Neuron (in vitro differentiated cells): ENCODE results near the gene P2RY8.
"Not testable (repeated sequence)": the region's sequence is repeated elsewhere in the genome, so short reads cannot be mapped to it uniquely, and the experiment has no call there.

Source experiments
- H2AFZ ChIP-seq: one replicate; pipeline ENCODE4 v1.6.1; 2013; ENCODE audit warnings: low read depth, mild to moderate bottlenecking, inconsistent platforms, low read length, moderate library complexity
- H3K27me3 ChIP-seq: one replicate; pipeline ENCODE4 v1.6.1; 2013; ENCODE audit warnings: low read length; ENCODE audit not compliant: insufficient read depth
- H3K36me3 ChIP-seq: one replicate; pipeline ENCODE4 v1.6.1; 2013; ENCODE audit warnings: low read length; ENCODE audit not compliant: insufficient read depth
- H3K4me1 ChIP-seq: one replicate; pipeline ENCODE4 v1.6.1; 2013; ENCODE audit warnings: low read length; ENCODE audit not compliant: insufficient read depth
- H3K4me3 ChIP-seq: 2 replicates; pipeline ENCODE4 v1.5.1; 2013; ENCODE audit warnings: mild to moderate bottlenecking, low read length, moderate library complexity
- H3K9me3 ChIP-seq: one replicate; pipeline ENCODE4 v1.6.1; 2013; ENCODE audit warnings: low read length

Gene P2RY8

GRCh38 chrX:1483843-1484637 is 52.9 kb downstream of the P2RY8 start:
- H3K27me3 ChIP-seq: no peaks in the 10 kb centered on the region
- no peaks in the 10 kb centered on the region for H3K36me3 ChIP-seq

GRCh38 chrX:1482530-1482928 is 54.5 kb downstream of the P2RY8 start:
- H3K27me3 ChIP-seq, H3K4me3 ChIP-seq, H2AFZ ChIP-seq, H3K36me3 ChIP-seq, H3K4me1 ChIP-seq, H3K9me3 ChIP-seq: not testable (repeated sequence)

More at GRCh38 chrX:1483843-1484637, 52.9 kb downstream of the P2RY8 start:
- H2AFZ ChIP-seq: no peak overlapping the region
- no peak overlapping the region for H3K4me3 ChIP-seq
- H3K4me1 ChIP-seq: peaks cover 4% of the 10 kb centered on the region
- no peaks in the 10 kb centered on the region for H3K9me3 ChIP-seq

- Histone ChIP-seq H2AFZ (peak overlapping the region; percentile 43), H3K4me3 (peak overlapping the region; percentile 26), H3K27me3 (no peaks in the 10 kb centered on the region), H3K9me3 (no peaks in the 10 kb centered on the region), H3K4me1 (peaks cover 4% of the 10 kb centered on the region), H3K36me3 (no peaks in the 10 kb centered on the region)
Measured at GRCh38 chrX:1481636-1482529, 55.1 kb downstream of the P2RY8 start.

DNA sequence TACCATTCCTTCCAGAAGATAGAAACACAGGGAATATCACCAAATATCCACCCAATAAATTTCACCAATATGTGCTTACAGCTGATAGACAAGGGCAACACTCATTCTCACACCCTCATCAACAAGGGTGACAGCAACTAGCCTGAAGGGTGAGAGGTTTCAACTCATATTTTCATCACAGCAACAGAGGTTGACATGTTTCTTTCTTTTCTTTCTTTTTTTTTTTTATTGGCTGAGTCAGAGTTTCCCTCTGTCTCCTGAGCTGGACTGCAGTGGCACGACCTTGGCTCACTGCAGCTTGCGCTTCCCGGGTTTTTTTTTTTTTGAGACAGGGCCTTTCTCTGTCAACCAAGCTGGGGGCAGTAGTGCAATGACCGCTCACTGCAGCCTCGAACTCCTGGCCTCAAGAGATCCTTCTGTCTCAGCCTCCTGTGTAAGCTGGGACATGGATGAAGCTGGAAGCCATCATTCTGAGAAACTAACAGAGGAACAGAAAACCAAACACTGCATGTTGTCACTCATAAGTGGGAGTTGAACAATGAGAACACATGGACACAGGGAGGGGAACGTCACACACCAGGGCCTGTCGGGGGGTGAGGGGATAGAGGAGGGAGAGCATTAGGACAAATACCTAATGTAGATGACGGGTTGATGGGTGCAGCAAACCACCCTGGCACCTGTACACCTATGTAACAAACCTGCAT is 56.8 kb downstream of the P2RY8 start:
- H3K4me3 ChIP-seq: no peak overlapping the region
- H2AFZ ChIP-seq: no peak overlapping the region
- no peaks in the 10 kb centered on the region for H3K36me3 ChIP-seq
- no peaks in the 10 kb centered on the region for H3K27me3 ChIP-seq
- peaks cover 4% of the 10 kb centered on the region for H3K4me1 ChIP-seq
- H3K9me3 ChIP-seq: peaks cover 3% of the 10 kb centered on the region

DNA sequence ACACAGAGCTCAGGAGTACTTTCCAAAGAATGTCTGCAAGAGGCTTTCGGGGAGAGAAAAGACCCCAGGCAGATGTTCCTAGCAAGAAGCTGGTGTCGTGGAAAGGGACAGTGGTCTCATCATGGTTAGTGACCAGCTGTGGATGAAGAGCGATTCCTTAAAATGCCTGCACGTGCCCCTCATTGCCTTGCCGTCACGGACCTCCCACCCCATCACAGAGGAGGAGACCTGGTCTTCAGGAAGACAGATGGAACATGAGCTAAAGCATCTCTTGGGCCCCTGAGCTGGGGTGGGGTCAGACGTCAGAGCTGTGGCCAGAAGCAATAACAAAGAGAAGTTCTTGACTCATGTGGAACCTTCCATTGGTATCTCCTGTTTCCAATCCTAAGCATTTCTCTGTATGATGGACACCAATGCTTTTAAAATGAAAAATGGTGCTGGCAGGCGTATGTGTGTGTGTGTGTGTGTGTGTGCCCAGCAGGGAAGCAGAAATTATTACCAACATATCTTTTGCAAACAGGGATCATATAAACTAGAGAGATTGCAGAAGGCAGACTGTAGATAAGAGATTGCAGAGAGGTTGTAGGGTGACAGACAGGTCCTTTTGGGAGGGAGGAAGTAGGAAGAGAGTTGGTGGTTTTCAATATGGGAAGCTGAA is 59.1 kb downstream of the P2RY8 start:
- H2AFZ ChIP-seq: no peak overlapping the region
- no peaks in the 10 kb centered on the region for H3K36me3 ChIP-seq
- H3K27me3 ChIP-seq: no peaks in the 10 kb centered on the region
- peaks cover 4% of the 10 kb centered on the region for H3K4me1 ChIP-seq
- no peak overlapping the region for H3K4me3 ChIP-seq
- H3K9me3 ChIP-seq: peaks cover 3% of the 10 kb centered on the region

GRCh38 chrX:1477229-1477628 is 59.8 kb downstream of the P2RY8 start:
- H3K27me3 ChIP-seq: no peaks in the 10 kb centered on the region
- H3K9me3 ChIP-seq: peaks cover 3% of the 10 kb centered on the region

GRCh38 chrX:1476682-1477081 is 60.3 kb downstream of the P2RY8 start:
- no peak overlapping the region for H2AFZ ChIP-seq
- H3K4me3 ChIP-seq: no peak overlapping the region
- no peaks in the 10 kb centered on the region for H3K4me1 ChIP-seq
- no peaks in the 10 kb centered on the region for H3K27me3 ChIP-seq
- H3K36me3 ChIP-seq: no peaks in the 10 kb centered on the region
- H3K9me3 ChIP-seq: peaks cover 3% of the 10 kb centered on the region

More at GRCh38 chrX:1477229-1477628, 59.8 kb downstream of the P2RY8 start:
- Histone ChIP-seq H3K4me1 (peaks cover 4% of the 10 kb centered on the region), H3K36me3 (no peaks in the 10 kb centered on the region), H3K4me3 (no peak overlapping the region), H2AFZ (no peak overlapping the region)

- Histone ChIP-seq H3K9me3 (peaks cover 3% of the 10 kb centered on the region), H3K4me1 (no peaks in the 10 kb centered on the region), H3K4me3 (no peak overlapping the region), H3K36me3 (no peaks in the 10 kb centered on the region), H3K27me3 (no peaks in the 10 kb centered on the region), H2AFZ (no peak overlapping the region)
Measured at GRCh38 chrX:1475881-1476280, 61.1 kb downstream of the P2RY8 start.

- Histone ChIP-seq H2AFZ (no peak overlapping the region), H3K27me3 (no peaks in the 10 kb centered on the region), H3K9me3 (peaks cover 3% of the 10 kb centered on the region), H3K36me3 (no peaks in the 10 kb centered on the region), H3K4me1 (no peaks in the 10 kb centered on the region), H3K4me3 (no peak overlapping the region)
Measured at GRCh38 chrX:1475481-1475880, 61.5 kb downstream of the P2RY8 start.

- H3K4me3 ChIP-seq, H3K4me1 ChIP-seq, H3K9me3 ChIP-seq, H3K36me3 ChIP-seq, H3K27me3 ChIP-seq, H2AFZ ChIP-seq: not testable (repeated sequence)
Measured at GRCh38 chrX:1474593-1474992, 62.4 kb downstream of the P2RY8 start.

GRCh38 chrX:1472975-1473374 is 64.0 kb downstream of the P2RY8 start:
- Histone ChIP-seq H3K4me3 (no peak overlapping the region), H3K36me3 (no peaks in the 10 kb centered on the region), H3K27me3 (no peaks in the 10 kb centered on the region), H3K4me1 (no peaks in the 10 kb centered on the region), H2AFZ (no peak overlapping the region), H3K9me3 (peaks cover 3% of the 10 kb centered on the region)

GRCh38 chrX:1468250-1468772 is 68.7 kb downstream of the P2RY8 start:
- H3K4me3 ChIP-seq: no peak overlapping the region
- H3K27me3 ChIP-seq: peaks cover 2% of the 10 kb centered on the region
- no peaks in the 10 kb centered on the region for H3K4me1 ChIP-seq
- H3K9me3 ChIP-seq: peaks cover 3% of the 10 kb centered on the region
- no peak overlapping the region for H2AFZ ChIP-seq
- H3K36me3 ChIP-seq: no peaks in the 10 kb centered on the region
